IMR-90 (cell line): Measurements from ENCODE around the gene DBNDD1. TPM values are rescaled to one million over a fixed set of nuclear protein-coding genes. Genes with fewer than 3 reads are reported as not detected.

Experiments
- ATAC-seq: fragments of 200-7000 bp; cut with Tn5 transposase; 2 replicates; pipeline ENCODE4 v1.9.1; 2020; ENCODE audit warnings: low read depth, mild to moderate bottlenecking, moderate library complexity
- BruUV-seq: library from RNA; stranded (reverse); fragments of 400-500 nt; replicated peaks from 2 replicates; lab custom pipeline; 2021; lab: Mats Ljungman, UMichigan
- CTCF ChIA-PET: fragments of 300-600 bp; formaldehyde crosslinking; extraction: SDS; loops from one replicate; lab custom pipeline; 2021; ENCODE audit warnings: antibody characterized with exemption; lab: Yijun Ruan, JAX
- POLR2A ChIA-PET: fragments of 300-600 bp; sonication (Branson Sonifier 250); formaldehyde crosslinking; loops from one replicate; lab custom pipeline; 2022; ENCODE audit warnings: antibody characterized with exemption; ENCODE audit not compliant: unreplicated experiment; lab: Charles Lee
- DNase-seq: peaks from one replicate; pipeline ENCODE4 v3.0.0; 2013
- H2AFZ ChIP-seq: replicated peaks from 2 replicates; pipeline ENCODE3; 2013; ENCODE audit warnings: low read length, mild to moderate bottlenecking; ENCODE audit not compliant: poor library complexity
- H2AK5ac ChIP-seq: 2 replicates; pipeline ENCODE4 v1.6.1; 2013; ENCODE audit warnings: low read depth, low read length, inconsistent platforms
- H2AK9ac ChIP-seq: replicated peaks from 2 replicates; pipeline ENCODE3; 2013; ENCODE audit warnings: mild to moderate bottlenecking, low read depth, low read length, moderate library complexity; ENCODE audit not compliant: poor library complexity
- H2BK120ac ChIP-seq: 2 replicates; pipeline ENCODE4 v1.6.1; 2013; ENCODE audit warnings: low read depth, low read length, inconsistent platforms
- H2BK15ac ChIP-seq: 3 replicates; pipeline ENCODE4 v1.6.1; 2013; ENCODE audit warnings: low read depth, low read length, inconsistent platforms
- H2BK20ac ChIP-seq: 2 replicates; pipeline ENCODE4 v1.6.1; 2013; ENCODE audit warnings: low read depth, mild to moderate bottlenecking, inconsistent platforms, low read length, moderate library complexity
- H2BK5ac ChIP-seq: 2 replicates; pipeline ENCODE4 v1.6.1; 2013; ENCODE audit warnings: mild to moderate bottlenecking, low read depth, low read length, inconsistent platforms; ENCODE audit not compliant: poor library complexity, severe bottlenecking
- H3K14ac ChIP-seq: replicated peaks from 2 replicates; pipeline ENCODE4 v1.6.1; 2013; ENCODE audit warnings: low read depth, low read length, inconsistent platforms
- H3K18ac ChIP-seq: 2 replicates; pipeline ENCODE4 v1.6.1; 2013; ENCODE audit warnings: low read depth, low read length, control low read depth
- H3K23ac ChIP-seq: 2 replicates; pipeline ENCODE4 v1.6.1; 2013; ENCODE audit warnings: low read depth, low read length, inconsistent platforms
- H3K27ac ChIP-seq: 2 replicates; pipeline ENCODE4 v1.5.1; 2013; ENCODE audit warnings: mild to moderate bottlenecking, control low read depth, low read length; ENCODE audit not compliant: insufficient read depth
- H3K27me3 ChIP-seq: 2 replicates; pipeline ENCODE4 v1.6.1; 2013; ENCODE audit warnings: low read length; ENCODE audit not compliant: control insufficient read depth, insufficient read depth
- H3K36me3 ChIP-seq: 2 replicates; pipeline ENCODE4 v1.6.1; 2013; ENCODE audit warnings: low read length, mixed read lengths; ENCODE audit not compliant: control insufficient read depth, insufficient read depth
- H3K4ac ChIP-seq: 2 replicates; pipeline ENCODE4 v1.6.1; 2013; ENCODE audit warnings: low read depth, low read length, inconsistent platforms
- H3K4me1 ChIP-seq: 2 replicates; pipeline ENCODE4 v1.6.1; 2013; ENCODE audit warnings: low read length, mixed read lengths; ENCODE audit not compliant: control insufficient read depth, insufficient read depth
- H3K4me2 ChIP-seq: 2 replicates; pipeline ENCODE4 v1.6.1; 2013; ENCODE audit warnings: low read depth, mild to moderate bottlenecking, control low read depth, low read length, moderate library complexity
- H3K4me3 ChIP-seq: 2 replicates; pipeline ENCODE4 v1.5.1; 2013; ENCODE audit warnings: low read depth, mild to moderate bottlenecking, control low read depth, low read length, moderate library complexity; ENCODE audit not compliant: insufficient read depth
- H3K56ac ChIP-seq: 2 replicates; pipeline ENCODE4 v1.6.1; 2013; ENCODE audit warnings: low read length, inconsistent platforms; ENCODE audit not compliant: insufficient read depth; ENCODE audit errors: extremely low read depth
- H3K79me1 ChIP-seq, 2 experiments: 2 replicates each; pipeline ENCODE4 v1.6.1; 2013; ENCODE audit warnings: low read length in 2 of 2, inconsistent platforms in 1 of 2, low read depth in 1 of 2
- H3K9ac ChIP-seq: 2 replicates; pipeline ENCODE4 v1.6.1; 2013; ENCODE audit warnings: low read depth, low read length, control low read depth
- H3K9me1 ChIP-seq: 2 replicates; pipeline ENCODE4 v1.6.1; 2013; ENCODE audit warnings: low read length, inconsistent platforms; ENCODE audit not compliant: insufficient read depth
- H3K9me3 ChIP-seq: 2 replicates; pipeline ENCODE4 v1.6.1; 2013; ENCODE audit warnings: low read length; ENCODE audit not compliant: control insufficient read depth, insufficient read depth
- H4K20me1 ChIP-seq: 2 replicates; pipeline ENCODE4 v1.6.1; 2013; ENCODE audit warnings: low read length, inconsistent platforms; ENCODE audit not compliant: insufficient read depth
- H4K5ac ChIP-seq: 2 replicates; pipeline ENCODE4 v1.6.1; 2013; ENCODE audit warnings: mild to moderate bottlenecking, low read depth, low read length, control low read depth
- H4K8ac ChIP-seq, 2 experiments: 2 replicates each; pipeline ENCODE4 v1.6.1; 2013; ENCODE audit warnings: low read depth in 2 of 2, low read length in 2 of 2, control low read depth in 1 of 2, inconsistent platforms in 1 of 2
- H4K91ac ChIP-seq: 2 replicates; pipeline ENCODE4 v1.6.1; 2013; ENCODE audit warnings: low read depth, low read length, inconsistent platforms; ENCODE audit not compliant: insufficient read depth
- BHLHE40 ChIP-seq: fragments of 150-350 bp; IDR thresholded peaks from 2 replicates; pipeline ENCODE4 v1.6.1; 2016; ENCODE audit warnings: mild to moderate bottlenecking, low read depth, low read length
- CEBPB ChIP-seq: IDR thresholded peaks from 2 replicates; pipeline ENCODE4 v1.6.1; 2012; ENCODE audit warnings: low read depth, low read length, improper control_type of control experiment
- CHD1 ChIP-seq: IDR thresholded peaks from 2 replicates; pipeline ENCODE4 v1.6.1; 2012; ENCODE audit warnings: low read depth, low read length, improper control_type of control experiment
- CTCF ChIP-seq: conservative IDR thresholded peaks from 2 replicates; pipeline ENCODE4 v1.5.1; 2012; ENCODE audit warnings: mild to moderate bottlenecking, low read depth, low read length, improper control_type of control experiment
- ELK1 ChIP-seq: fragments of 150-350 bp; IDR thresholded peaks from 2 replicates; pipeline ENCODE4 v1.6.1; 2016; ENCODE audit warnings: low read depth, mild to moderate bottlenecking, low read length, moderate library complexity, borderline replicate concordance
- FOS ChIP-seq: fragments of 150-350 bp; IDR thresholded peaks from 2 replicates; pipeline ENCODE4 v1.6.1; 2016; ENCODE audit warnings: low read depth, low read length
- MAFK ChIP-seq: IDR thresholded peaks from 2 replicates; pipeline ENCODE4 v1.6.1; 2012; ENCODE audit warnings: low read depth, low read length, improper control_type of control experiment
- MAZ ChIP-seq: IDR thresholded peaks from 2 replicates; pipeline ENCODE4 v1.6.1; 2012; ENCODE audit warnings: low read depth, mild to moderate bottlenecking, low read length, improper control_type of control experiment, moderate library complexity, borderline replicate concordance
- NFE2L2 ChIP-seq: fragments of 150-350 bp; IDR thresholded peaks from 2 replicates; pipeline ENCODE4 v1.6.1; 2016; ENCODE audit warnings: low read depth, mild to moderate bottlenecking, low read length
- POLR2A ChIP-seq: IDR thresholded peaks from 2 replicates; pipeline ENCODE4 v1.6.1; 2012; ENCODE audit warnings: mild to moderate bottlenecking, low read depth, low read length
- RAD21 ChIP-seq: IDR thresholded peaks from 2 replicates; pipeline ENCODE4 v1.6.1; 2012; ENCODE audit warnings: low read length, improper control_type of control experiment
- RCOR1 ChIP-seq: IDR thresholded peaks from 2 replicates; pipeline ENCODE4 v1.6.1; 2012; ENCODE audit warnings: mild to moderate bottlenecking, low read length, improper control_type of control experiment; ENCODE audit not compliant: insufficient replicate concordance
- RFX5 ChIP-seq: IDR thresholded peaks from 2 replicates; pipeline ENCODE4 v1.8.0; 2012; ENCODE audit warnings: low read depth, mild to moderate bottlenecking, low read length, moderate library complexity
- SMC3 ChIP-seq: fragments of 150-350 bp; IDR thresholded peaks from 2 replicates; pipeline ENCODE4 v1.6.1; 2016; ENCODE audit warnings: low read depth, mild to moderate bottlenecking, antibody characterized with exemption, low read length, moderate library complexity
- USF2 ChIP-seq: fragments of 150-350 bp; IDR thresholded peaks from 2 replicates; pipeline ENCODE4 v1.6.1; 2017; ENCODE audit warnings: mild to moderate bottlenecking, antibody characterized with exemption, low read length, low read depth
- WGBS, 2 experiments: methylation state at CpG; one replicate each; pipeline versions ENCODE4 v1.1.5 to v1.1.7; 2013; ENCODE audit warnings: missing lambda C conversion rate in 2 of 2; ENCODE audit not compliant: insufficient read length in 1 of 2; ENCODE audit errors: extremely low coverage in 2 of 2; 5-methylcytosine and 5-hydroxymethylcytosine counted together
- dilution Hi-C: fragments of 300-500 bp; cut with HindIII; formaldehyde crosslinking; loops from one replicate; pipeline ENCODE4 v1.14.3; 2018; ENCODE audit warnings: low sequenced_read_pairs; ENCODE audit not compliant: unreplicated experiment
- in situ Hi-C: fragments of 300-500 bp; cut with MboI; formaldehyde crosslinking; loops from 3 replicates; pipeline ENCODE4 v1.14.3; 2019; ENCODE audit warnings: low sequenced_read_pairs, inconsistent platforms, mixed read lengths
- intact Hi-C: fragments of 100-400 bp; cut with micrococcal nuclease; formaldehyde crosslinking; loops from 2 replicates; pipeline ENCODE4 v1.10.0; 2022
- polyA plus RNA-seq, 3 experiments: library from polyadenylated mRNA; depleted of rRNA; stranded (reverse); fragments of >200 nt; gene quantifications; 2 replicates each; pipeline ENCODE4 v1.2.3, GENCODE V29; 2012; ENCODE audit warnings: low replicate concordance in 1 of 3
- total RNA-seq: library from RNA; depleted of rRNA; stranded (reverse); fragments of >200 nt; gene quantifications from 2 replicates; pipeline ENCODE4 v1.2.3, GENCODE V29; 2012

Gene DBNDD1
- total and polyA plus RNA-seq, 2 of the 4 experiments (the other 2 are of a cell fraction), result 3.4 to 23.0 TPM

GRCh38 chr16:89965447-89966225 lies 53.6 kb downstream of the DBNDD1 start:
- Histone ChIP-seq H2BK5ac (no peak overlapping the region), H2BK15ac (no peak overlapping the region), H3K4me1 (no peaks in the 10 kb centered on the region), H3K4ac (no peak overlapping the region), H2BK20ac (no peak overlapping the region), H3K56ac (no peak overlapping the region), H3K79me1 (peaks cover 6 to 18% of the 10 kb centered on the region in 2 experiments; a peak in 3 of 4 replicates), H3K9ac (no peak overlapping the region), H4K8ac (no peak overlapping the region), H4K5ac (no peak overlapping the region), H3K36me3 (peaks cover 26% of the 10 kb centered on the region; the same call in 1 of the 2 replicates), H3K4me2 (no peak overlapping the region), H2AK9ac (no peak overlapping the region), H2BK120ac (no peak overlapping the region), H3K9me3 (no peaks in the 10 kb centered on the region), H2AK5ac (no peak overlapping the region), H3K27ac (no peak overlapping the region), H2AFZ (no peak overlapping the region), H3K23ac (no peak overlapping the region), H3K14ac (no peak overlapping the region), H3K18ac (no peak overlapping the region), H3K27me3 (no peaks in the 10 kb centered on the region), H3K4me3 (no peak overlapping the region), H4K20me1 (no peaks in the 10 kb centered on the region; the same call in 1 of the 2 replicates), H3K9me1 (0 out of 2 replicates have a peak, but pooled peaks cover 3% of the 10 kb centered on the region), H4K91ac (no peak overlapping the region)
- ATAC-seq, result no peak
- no TSS peak for BruUV-seq
- 95% methylated on average over 10 of the region's 30 CpGs; no CpG with 5 or more reads in 1 of the 2 experiments for WGBS, 2 experiments
- DNase-seq, result no peak
- ChIA-PET POLR2A (no interaction called here), CTCF (no interaction called here)
- intact Hi-C loops, result no loop called here
- in situ Hi-C loops, result no loop called here
- dilution Hi-C loops, result no loop called here
- TF ChIP-seq ELK1 (no peak), NFE2L2 (no peak), POLR2A (no peak), RFX5 (no peak), RCOR1 (no peak), RAD21 (no peak), MAZ (no peak), CEBPB (no peak), FOS (no peak), CTCF (no peak), CHD1 (no peak), MAFK (no peak), SMC3 (no peak), BHLHE40 (no peak), USF2 (no peak)
